Mesendoderm (in vitro differentiated cells): Measurements from ENCODE around the gene C11orf54.
A peak's percentile ranks its signal among the peaks of the same experiment; 100 is the strongest.

ENCODE experiments used
- DNase-seq: peaks from one replicate; pipeline ENCODE4 v3.0.0; 2013
- H2AK5ac ChIP-seq: 2 replicates; pipeline ENCODE4 v1.6.1; 2013; ENCODE audit warnings: low read length, inconsistent platforms
- H2BK120ac ChIP-seq: 2 replicates; pipeline ENCODE4 v1.6.1; 2013; ENCODE audit warnings: low read depth, mild to moderate bottlenecking, low read length, moderate library complexity, mixed read lengths
- H2BK15ac ChIP-seq: replicated peaks from 2 replicates; pipeline ENCODE4 v1.6.1; 2013; ENCODE audit warnings: low read depth, mild to moderate bottlenecking, moderate library complexity
- H2BK5ac ChIP-seq: 2 replicates; pipeline ENCODE4 v1.6.1; 2013; ENCODE audit warnings: low read length, inconsistent platforms
- H3K18ac ChIP-seq: 2 replicates; pipeline ENCODE4 v1.6.1; 2013; ENCODE audit warnings: mild to moderate bottlenecking, low read length, mixed read lengths
- H3K23ac ChIP-seq: one replicate; pipeline ENCODE4 v1.6.1; 2013; ENCODE audit warnings: low read length
- H3K27ac ChIP-seq: 2 replicates; pipeline ENCODE4 v1.5.1; 2013; ENCODE audit warnings: low read depth, mild to moderate bottlenecking, inconsistent platforms, low read length, moderate library complexity
- H3K27me3 ChIP-seq: 2 replicates; pipeline ENCODE4 v1.6.1; 2013; ENCODE audit warnings: low read length, control low read depth, mild to moderate bottlenecking, inconsistent platforms; ENCODE audit not compliant: insufficient read depth, poor library complexity
- H3K36me3 ChIP-seq: 2 replicates; pipeline ENCODE4 v1.6.1; 2013; ENCODE audit warnings: low read length, inconsistent platforms; ENCODE audit not compliant: control insufficient read depth, insufficient read depth
- H3K4ac ChIP-seq: one replicate; pipeline ENCODE4 v1.6.1; 2013; ENCODE audit warnings: low read depth, mild to moderate bottlenecking, low read length, moderate library complexity
- H3K4me1 ChIP-seq: 2 replicates; pipeline ENCODE4 v1.6.1; 2013; ENCODE audit warnings: low read depth, low read length, inconsistent platforms; ENCODE audit not compliant: control insufficient read depth
- H3K4me2 ChIP-seq: 2 replicates; pipeline ENCODE4 v1.6.1; 2013; ENCODE audit warnings: low read length
- H3K4me3 ChIP-seq: 2 replicates; pipeline ENCODE4 v1.5.1; 2013; ENCODE audit warnings: mild to moderate bottlenecking, low read length
- H3K56ac ChIP-seq: one replicate; pipeline ENCODE4 v1.6.1; 2013; ENCODE audit warnings: low read length
- H3K79me1 ChIP-seq: 2 replicates; pipeline ENCODE4 v1.6.1; 2013; ENCODE audit warnings: low read length, inconsistent platforms
- H3K79me2 ChIP-seq: 2 replicates; pipeline ENCODE4 v1.6.1; 2013; ENCODE audit warnings: mild to moderate bottlenecking, low read length; ENCODE audit not compliant: control insufficient read depth, insufficient read depth
- H3K9ac ChIP-seq: 2 replicates; pipeline ENCODE4 v1.6.1; 2013; ENCODE audit warnings: low read length, inconsistent platforms
- H4K5ac ChIP-seq: one replicate; pipeline ENCODE4 v1.6.1; 2013; ENCODE audit warnings: low read length
- H4K8ac ChIP-seq: one replicate; pipeline ENCODE4 v1.6.1; 2013; ENCODE audit warnings: low read depth, mild to moderate bottlenecking, control low read depth, low read length, moderate library complexity
- WGBS: extraction: QIAGEN DNeasy Blood & Tissue Kit; methylation state at CpG from one replicate; pipeline ENCODE4 v1.1.7; 2013; ENCODE audit warnings: low lambda C conversion rate, missing lambda C conversion rate; ENCODE audit not compliant: insufficient coverage; ENCODE audit errors: extremely low coverage; 5-methylcytosine and 5-hydroxymethylcytosine counted together

C11orf54 gene

DNA sequence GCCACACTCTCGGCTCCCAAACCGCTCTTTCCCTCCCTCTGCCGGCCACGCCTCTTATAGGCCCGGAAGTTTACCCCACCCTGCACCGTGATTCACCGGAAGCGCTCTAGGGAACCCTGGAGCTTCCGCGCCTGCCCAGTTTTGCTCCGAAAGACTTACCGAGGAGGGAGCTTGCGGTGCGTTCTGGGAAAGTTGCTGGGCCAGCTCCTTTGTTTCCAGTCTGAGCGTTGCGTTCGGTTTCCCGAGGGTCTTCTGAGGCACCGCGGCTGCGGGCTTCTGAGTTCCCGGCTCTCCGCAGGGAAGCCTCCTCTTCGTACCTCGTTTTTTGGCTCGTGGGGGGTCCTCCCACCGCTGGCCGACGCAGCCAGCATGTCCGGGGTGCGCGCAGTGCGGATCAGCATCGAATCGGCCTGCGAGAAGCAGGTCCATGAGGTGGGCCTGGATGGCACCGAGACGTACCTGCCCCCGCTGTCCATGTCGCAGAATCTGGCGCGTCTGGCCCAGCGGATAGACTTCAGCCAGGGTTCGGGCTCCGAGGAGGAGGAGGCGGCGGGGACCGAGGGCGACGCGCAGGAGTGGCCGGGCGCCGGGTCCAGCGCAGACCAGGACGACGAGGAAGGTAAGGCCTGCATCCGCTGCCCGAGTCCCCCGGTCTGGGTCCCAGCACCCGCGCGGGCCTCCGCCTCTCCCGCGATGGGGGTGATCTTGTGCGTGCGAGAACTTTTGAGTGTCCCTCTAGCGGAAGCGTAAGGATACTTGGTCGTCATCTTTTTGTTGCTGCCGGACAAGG, 42.9 kb downstream of the C11orf54 start, which contains the start of gene MED17:
Gene MED17 (plus strand): TSS at position 138 of the 790 bp plus-strand sequence. CDS start 232 bp downstream, at position 370.
- peak within 1 kb of the TSS; percentile 96 for H4K8ac ChIP-seq
- WGBS = no CpG with 5 or more reads among the region's 72 CpGs
- peak within 1 kb of the TSS; percentile 96 for H2AK5ac ChIP-seq
- H3K36me3 ChIP-seq = no peaks in the 10 kb centered on the region
- no peak within 1 kb of the TSS for H2BK15ac ChIP-seq
- H3K9ac ChIP-seq = peak within 1 kb of the TSS; percentile 100
- H4K5ac ChIP-seq = no peak within 1 kb of the TSS
- peak within 1 kb of the TSS; percentile 89 for H3K4me2 ChIP-seq
- H3K27me3 ChIP-seq = no peaks in the 10 kb centered on the region
- H3K79me1 ChIP-seq = peaks cover 1% of the 10 kb centered on the region
- no peak within 1 kb of the TSS for H2BK120ac ChIP-seq
- H3K79me2 ChIP-seq = peaks cover 40% of the 10 kb centered on the region
- H3K4ac ChIP-seq = peak within 1 kb of the TSS; percentile 74
- peak; percentile 98 for DNase-seq
- H3K4me3 ChIP-seq = peak within 1 kb of the TSS; percentile 99
- no peaks in the 10 kb centered on the region for H3K4me1 ChIP-seq
- H3K56ac ChIP-seq = peak within 1 kb of the TSS; percentile 100
- peak within 1 kb of the TSS; percentile 97 for H3K27ac ChIP-seq
- H3K18ac ChIP-seq = peak within 1 kb of the TSS; percentile 86
- H3K23ac ChIP-seq = peak within 1 kb of the TSS; percentile 100
- H2BK5ac ChIP-seq = peak within 1 kb of the TSS; percentile 98

DNA sequence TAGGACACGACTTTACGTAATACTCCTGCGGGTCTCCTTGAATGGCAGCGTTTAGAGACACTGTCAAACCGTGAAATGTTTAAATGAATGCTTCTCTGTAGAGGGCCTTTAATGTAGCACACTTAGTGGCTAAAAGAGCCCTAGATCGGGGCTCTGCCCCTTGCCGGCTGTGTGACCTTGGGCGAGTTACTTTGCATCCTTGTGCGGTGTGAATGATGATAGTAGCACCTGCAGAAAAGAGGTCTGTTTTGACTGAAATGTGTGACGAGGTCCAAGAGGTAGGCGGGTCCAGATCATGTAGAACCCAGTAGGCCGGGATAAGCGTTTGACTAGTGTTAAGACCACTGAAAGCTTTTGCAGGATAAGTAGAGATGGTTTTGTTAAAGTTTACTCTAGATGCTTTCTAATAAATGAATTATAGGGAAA, 43.5 kb downstream of the C11orf54 start:
- Histone ChIP-seq H2BK15ac (no peak overlapping the region), H3K56ac (peak overlapping the region; percentile 100), H2BK120ac (no peak overlapping the region), H2BK5ac (peak overlapping the region; percentile 24), H3K4me1 (no peaks in the 10 kb centered on the region), H4K5ac (no peak overlapping the region), H3K9ac (peak overlapping the region; percentile 100), H2AK5ac (no peak overlapping the region), H3K18ac (peak overlapping the region; percentile 13), H3K4me2 (peak overlapping the region; percentile 89), H3K36me3 (no peaks in the 10 kb centered on the region), H3K27ac (peak overlapping the region; percentile 97), H4K8ac (no peak overlapping the region), H3K27me3 (no peaks in the 10 kb centered on the region), H3K4me3 (peak overlapping the region; percentile 99), H3K4ac (no peak overlapping the region), H3K23ac (peak overlapping the region; percentile 51), H3K79me2 (peaks cover 44% of the 10 kb centered on the region), H3K79me1 (peaks cover 2% of the 10 kb centered on the region)
- WGBS = no CpG with 5 or more reads among the region's 13 CpGs
- DNase-seq = no peak

DNA sequence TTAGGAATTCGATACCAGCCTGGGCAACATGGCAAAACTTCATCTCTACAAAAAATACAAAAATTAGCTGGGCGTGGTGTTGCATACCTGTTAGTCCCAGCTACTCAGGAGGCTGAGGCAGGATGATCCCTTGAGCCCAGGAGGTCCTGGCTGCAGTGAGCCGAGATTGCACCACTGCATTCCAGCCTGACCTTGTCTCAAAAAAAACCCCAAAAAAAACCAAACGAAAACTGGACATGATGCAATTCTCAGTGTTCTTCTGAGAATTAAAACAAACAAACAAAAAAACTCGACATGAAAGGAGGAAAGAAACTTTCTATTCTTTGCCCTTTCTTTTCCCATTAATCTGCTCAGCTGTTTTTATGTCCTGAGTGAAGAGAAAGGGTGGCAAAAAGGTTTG, 50.0 kb downstream of the C11orf54 start:
- Histone ChIP-seq H3K4ac (no peak overlapping the region), H4K8ac (no peak overlapping the region), H2BK15ac (no peak overlapping the region), H3K18ac (no peak overlapping the region), H3K27me3 (no peaks in the 10 kb centered on the region), H3K79me1 (peaks cover 6% of the 10 kb centered on the region), H2BK5ac (no peak overlapping the region), H2AK5ac (no peak overlapping the region), H2BK120ac (no peak overlapping the region), H4K5ac (no peak overlapping the region), H3K4me1 (no peaks in the 10 kb centered on the region), H3K4me2 (no peak overlapping the region), H3K23ac (no peak overlapping the region), H3K27ac (no peak overlapping the region), H3K36me3 (peaks cover 5% of the 10 kb centered on the region), H3K4me3 (no peak overlapping the region), H3K79me2 (peaks cover 27% of the 10 kb centered on the region), H3K9ac (no peak overlapping the region), H3K56ac (no peak overlapping the region)
- DNase-seq = no peak
- no CpG with 5 or more reads among the region's 5 CpGs for WGBS

DNA sequence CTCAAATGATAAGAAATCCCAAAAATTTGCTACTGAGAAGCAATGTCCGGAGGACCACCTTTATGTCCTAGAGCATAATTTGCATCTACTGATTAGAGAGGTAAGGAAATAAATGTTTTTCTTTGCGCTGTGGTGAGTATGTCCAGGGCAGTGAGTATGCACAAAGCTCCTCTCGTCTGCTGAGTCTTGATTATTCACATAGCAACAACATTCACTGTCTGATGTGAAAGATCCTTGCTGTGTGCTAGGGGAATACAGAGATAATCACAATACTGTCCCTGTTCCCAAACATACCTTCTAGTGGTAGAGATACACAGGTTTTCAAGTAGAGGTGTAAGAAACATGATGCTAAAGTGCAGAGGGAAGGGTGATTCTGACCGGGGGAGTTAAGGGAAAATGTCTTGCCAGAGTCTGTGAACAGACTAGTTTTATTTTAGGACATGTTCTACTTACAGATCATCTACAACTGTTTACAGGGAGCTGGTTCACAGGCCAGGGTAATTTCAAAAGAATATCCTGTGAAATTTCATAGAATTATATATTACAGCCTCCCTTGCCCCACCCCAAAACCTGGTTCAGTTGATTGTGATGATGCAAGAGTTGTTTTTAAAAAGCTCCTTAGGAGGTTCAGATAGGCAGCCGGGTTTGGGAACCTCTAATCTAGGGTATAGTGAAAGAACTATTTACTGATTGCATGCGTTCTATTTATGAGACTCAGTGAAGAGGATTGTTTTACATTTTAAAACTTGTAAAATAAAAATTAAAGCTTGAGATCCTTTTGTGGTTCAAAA, 55.2 kb downstream of the C11orf54 start:
- Histone ChIP-seq H3K18ac (no peak overlapping the region), H3K23ac (no peak overlapping the region), H4K8ac (no peak overlapping the region), H3K4me3 (no peak overlapping the region), H2BK15ac (no peak overlapping the region), H2BK5ac (no peak overlapping the region), H3K36me3 (peaks cover 7% of the 10 kb centered on the region), H3K27ac (no peak overlapping the region), H4K5ac (no peak overlapping the region), H3K4me1 (no peaks in the 10 kb centered on the region), H2AK5ac (no peak overlapping the region), H3K56ac (no peak overlapping the region), H3K79me2 (peaks cover 8% of the 10 kb centered on the region), H3K4me2 (no peak overlapping the region), H3K9ac (no peak overlapping the region), H3K79me1 (peaks cover 5% of the 10 kb centered on the region), H3K4ac (no peak overlapping the region), H2BK120ac (no peak overlapping the region), H3K27me3 (no peaks in the 10 kb centered on the region)
- DNase-seq = no peak
- no CpG with 5 or more reads among the region's 6 CpGs for WGBS

DNA sequence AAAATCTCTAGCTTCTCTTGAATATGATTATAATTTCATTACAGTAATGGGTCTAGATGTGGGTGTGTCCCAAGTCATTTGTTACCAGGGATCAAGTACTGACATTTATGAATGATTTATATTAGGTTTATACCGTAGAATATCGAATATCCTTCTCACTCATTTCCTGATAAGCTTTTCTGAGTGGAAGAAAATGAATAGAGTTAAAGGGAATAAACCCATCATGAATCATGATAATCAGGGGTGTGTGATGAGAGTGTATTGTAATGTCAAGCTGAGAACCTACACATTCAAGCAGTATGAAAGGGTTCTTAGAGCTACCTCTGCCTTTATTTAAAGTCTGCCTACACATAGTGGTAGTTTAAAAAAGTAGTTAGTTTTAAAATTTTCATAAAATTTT, 59.9 kb downstream of the C11orf54 start:
- no peak overlapping the region for H3K4me3 ChIP-seq
- no peak overlapping the region for H3K18ac ChIP-seq
- H3K23ac ChIP-seq = no peak overlapping the region
- no peak overlapping the region for H3K56ac ChIP-seq
- H3K4ac ChIP-seq = no peak overlapping the region
- H4K5ac ChIP-seq = no peak overlapping the region
- peaks cover 7% of the 10 kb centered on the region for H3K79me1 ChIP-seq
- H2BK120ac ChIP-seq = no peak overlapping the region
- no peak overlapping the region for H4K8ac ChIP-seq
- H3K79me2 ChIP-seq = peaks cover 6% of the 10 kb centered on the region
- H3K9ac ChIP-seq = no peak overlapping the region
- no peak overlapping the region for H2BK15ac ChIP-seq
- H3K4me2 ChIP-seq = no peak overlapping the region
- peaks cover 14% of the 10 kb centered on the region for H3K36me3 ChIP-seq
- H2AK5ac ChIP-seq = no peak overlapping the region
- H3K27me3 ChIP-seq = no peaks in the 10 kb centered on the region
- no peak overlapping the region for H3K27ac ChIP-seq
- H2BK5ac ChIP-seq = no peak overlapping the region
- no peaks in the 10 kb centered on the region for H3K4me1 ChIP-seq
- no peak for DNase-seq
- no CpG with 5 or more reads among the region's 2 CpGs for WGBS
